A549 (cell line): ENCODE data around the gene EIF4G2. TPM values are rescaled to one million over a fixed set of nuclear protein-coding genes. Genes with fewer than 3 reads are reported as not detected.

ENCODE experiments used
- ATAC-seq, 2 experiments: fragments of 200-7000 bp in 1 of 2; fragments of >200 bp in 1 of 2; cut with Nextera tagmentation in 1 of 2; cut with Tn5 transposase in 1 of 2; 3 replicates each; pipeline versions ENCODE4 v1.8.0 to v1.9.1; 2018 to 2020; ENCODE audit warnings: mild to moderate bottlenecking in 1 of 2, moderate library complexity in 1 of 2
- CTCF ChIA-PET: fragments of 300-600 bp; sonication (Branson Sonifier 250); formaldehyde crosslinking; extraction: SDS; loops from one replicate; lab custom pipeline; 2021; ENCODE audit warnings: antibody characterized with exemption, inconsistent platforms; lab: Yijun Ruan, JAX
- POLR2A ChIA-PET: fragments of 350-600 bp; formaldehyde crosslinking; extraction: SDS; loops from one replicate; lab custom pipeline; 2021; ENCODE audit warnings: antibody characterized with exemption, inconsistent platforms; lab: Yijun Ruan, JAX
- DNase-seq, 2 experiments: peaks; one replicate each; pipeline versions ENCODE4 v3.0.0 to v3.0.0-alpha.2; 2011 to 2016; ENCODE audit warnings: low read depth in 1 of 2, low spot score in 1 of 2
- FAIRE-seq: peaks from 2 replicates; lab custom pipeline; 2011; peaks lifted over from hg19 to GRCh38; lab: Jason Lieb, UNC
- H3K27ac ChIP-seq, 2 experiments: fragments of >200 bp; sonication (Bioruptor Twin); formaldehyde crosslinking; 3 replicates each; pipeline ENCODE4 v1.5.1; 2016 to 2017
- H3K4me1 ChIP-seq: fragments of >200 bp; sonication (Bioruptor Twin); formaldehyde crosslinking; 3 replicates; pipeline ENCODE4 v1.6.1; 2016
- H3K4me2 ChIP-seq: fragments of >200 bp; sonication (Bioruptor Twin); formaldehyde crosslinking; 3 replicates; pipeline ENCODE4 v1.6.1; 2016
- H3K4me3 ChIP-seq: fragments of >200 bp; sonication (Bioruptor Twin); formaldehyde crosslinking; 3 replicates; pipeline ENCODE4 v1.5.1; 2016
- H3K9me3 ChIP-seq: fragments of >200 bp; sonication (Bioruptor Twin); formaldehyde crosslinking; 3 replicates; pipeline ENCODE4 v1.6.1; 2016
- BHLHE40 ChIP-seq: IDR thresholded peaks from 2 replicates; pipeline ENCODE4 v1.6.1; 2012; ENCODE audit warnings: low read depth, low read length, inconsistent platforms
- CBX2 ChIP-seq: fragments of 200-600 bp; sonication (generic); IDR thresholded peaks from 2 replicates; pipeline ENCODE4 v1.6.1; 2016; ENCODE audit warnings: low read depth, mild to moderate bottlenecking, borderline replicate concordance
- CHD2 ChIP-seq: fragments of 150-350 bp; IDR thresholded peaks from 2 replicates; pipeline ENCODE4 v1.6.1; 2014; ENCODE audit warnings: low read length; ENCODE audit not compliant: partially characterized antibody
- CTCF ChIP-seq: fragments of >200 bp; sonication (Bioruptor Twin); formaldehyde crosslinking; IDR thresholded peaks from 3 replicates; pipeline ENCODE4 v1.5.1; 2016
- FOSL2 ChIP-seq, 2 experiments: fragments of 450-650 bp in 1 of 2; fragments of >200 bp in 1 of 2; sonication (Bioruptor Twin) in 1 of 2; formaldehyde crosslinking; IDR thresholded peaks; 2 replicates each; pipeline versions ENCODE4 v1.5.0 to v1.6.1; 2016 to 2020; ENCODE audit warnings: mild to moderate bottlenecking in 1 of 2, moderate library complexity in 1 of 2
- HES2 ChIP-seq: fragments of >200 bp; sonication (Bioruptor Twin); formaldehyde crosslinking; IDR thresholded peaks from 2 replicates; pipeline ENCODE4 v1.6.1; 2016
- HMGXB4 ChIP-seq: fragments of 250-450 bp; sonication (Bioruptor Pico); IDR thresholded peaks from 2 replicates; pipeline ENCODE4 v1.5.0; 2021; ENCODE audit warnings: mild to moderate bottlenecking, moderate library complexity, borderline replicate concordance
- JUNB ChIP-seq: fragments of >200 bp; sonication (Bioruptor Twin); formaldehyde crosslinking; IDR thresholded peaks from 2 replicates; pipeline ENCODE4 v1.6.1; 2016
- NFE2L2 ChIP-seq: fragments of 150-350 bp; conservative IDR thresholded peaks from 2 replicates; pipeline ENCODE4 v1.6.1; 2014; ENCODE audit warnings: low read length
- NPAS2 ChIP-seq: fragments of 250-450 bp; sonication (Bioruptor Pico); IDR thresholded peaks from 2 replicates; pipeline ENCODE4 v1.8.0; 2022; ENCODE audit warnings: mild to moderate bottlenecking, moderate library complexity, borderline replicate concordance
- PBX3 ChIP-seq: IDR thresholded peaks from 2 replicates; pipeline ENCODE4 v1.6.1; 2012
- PHF8 ChIP-seq: fragments of 200-600 bp; sonication (generic); IDR thresholded peaks from 2 replicates; pipeline ENCODE4 v1.6.1; 2016; ENCODE audit warnings: low read depth, mild to moderate bottlenecking, antibody characterized with exemption, moderate library complexity, borderline replicate concordance
- POLR2A ChIP-seq: IDR thresholded peaks from 2 replicates; pipeline ENCODE4 v1.6.1; 2012; ENCODE audit warnings: mild to moderate bottlenecking, low read length
- POLR2AphosphoS2 ChIP-seq: conservative IDR thresholded peaks from 2 replicates; pipeline ENCODE4 v1.6.1; 2012; ENCODE audit warnings: low read length, improper control_type of control experiment, inconsistent platforms
- TP53 ChIP-seq: fragments of 250-450 bp; sonication (Bioruptor Pico); IDR thresholded peaks from 2 replicates; pipeline ENCODE4 v1.5.0; 2021; ENCODE audit warnings: mild to moderate bottlenecking, moderate library complexity
- WGBS: methylation state at CpG from one replicate; pipeline ENCODE4 v1.1.6; 2017; ENCODE audit errors: missing lambda C conversion rate; 5-methylcytosine and 5-hydroxymethylcytosine counted together
- polyA plus RNA-seq, 4 experiments: library from polyadenylated mRNA; depleted of rRNA in 3 of 4; stranded (reverse); fragments of >200 nt; fragmentation: RNase III in 1 of 4; extraction: RNeasy Plus Mini Kit Qiagen cat#74134 plus additional on column Dnase treatment in 1 of 4; gene quantifications; 2 replicates in 3 of 4; 3 replicates in 1 of 4; pipeline ENCODE4 v1.2.3, GENCODE V29; 2011 to 2017
- TF ChIP-seq, protein P1 (sequence below): fragments of 150-350 bp; IDR thresholded peaks from 2 replicates; pipeline ENCODE4 v1.6.1; 2014; ENCODE audit warnings: low read depth, mild to moderate bottlenecking, low read length
- TF ChIP-seq, protein P2 (sequence below): fragments of 200-600 bp; sonication (generic); IDR thresholded peaks from 2 replicates; pipeline ENCODE4 v1.6.1; 2016; ENCODE audit warnings: antibody characterized with exemption, mild to moderate bottlenecking, moderate library complexity

Gene EIF4G2
- polyA plus RNA-seq, 2 of the 4 experiments (the other 2 are of a cell fraction), result 901 to 1,171 TPM

GRCh38 chr11:10784232-10785145 lies 24.2 kb downstream of the EIF4G2 start (continued):
- no peak for TF ChIP-seq CBX2

DNA sequence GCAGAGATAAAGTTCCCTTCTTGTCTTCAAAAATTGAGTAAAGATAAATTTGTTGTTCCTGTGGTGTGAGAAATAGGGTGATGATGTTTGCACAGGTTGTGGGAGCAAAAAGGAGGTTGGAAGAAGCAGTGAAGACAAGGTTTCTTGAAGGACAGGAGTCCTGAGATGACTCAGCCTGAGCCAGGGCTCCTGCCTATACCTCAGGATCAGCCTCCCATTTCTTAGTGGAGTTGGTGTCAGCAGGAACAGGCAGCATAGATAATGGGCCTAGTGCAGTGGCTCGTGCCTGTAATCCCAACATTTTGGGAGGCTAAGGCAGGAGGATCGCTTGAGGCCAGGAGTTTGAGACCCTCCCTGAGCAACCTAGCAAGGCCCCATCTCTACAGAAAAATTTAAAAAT lies 28.7 kb downstream of the EIF4G2 start:
- no peak for DNase-seq
- H3K4me2 ChIP-seq, result no peak overlapping the region
- no peak overlapping the region for H3K4me3 ChIP-seq
- ATAC-seq, result peak in 1 of 2 experiments; percentile 30; a peak in 1 of 6 replicates
- FAIRE-seq, result no peak
- H3K9me3 ChIP-seq, result no peaks in the 10 kb centered on the region
- POLR2A ChIA-PET, result no interaction called here
- H3K4me1 ChIP-seq, result no peaks in the 10 kb centered on the region
- no peak for TF ChIP-seq POLR2A
- TF ChIP-seq PBX3, result no peak
- no peak for TF ChIP-seq BHLHE40
- no peak for TF ChIP-seq CHD2
- TF ChIP-seq, protein P1, sequence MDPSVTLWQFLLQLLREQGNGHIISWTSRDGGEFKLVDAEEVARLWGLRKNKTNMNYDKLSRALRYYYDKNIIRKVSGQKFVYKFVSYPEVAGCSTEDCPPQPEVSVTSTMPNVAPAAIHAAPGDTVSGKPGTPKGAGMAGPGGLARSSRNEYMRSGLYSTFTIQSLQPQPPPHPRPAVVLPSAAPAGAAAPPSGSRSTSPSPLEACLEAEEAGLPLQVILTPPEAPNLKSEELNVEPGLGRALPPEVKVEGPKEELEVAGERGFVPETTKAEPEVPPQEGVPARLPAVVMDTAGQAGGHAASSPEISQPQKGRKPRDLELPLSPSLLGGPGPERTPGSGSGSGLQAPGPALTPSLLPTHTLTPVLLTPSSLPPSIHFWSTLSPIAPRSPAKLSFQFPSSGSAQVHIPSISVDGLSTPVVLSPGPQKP, result no peak
- CTCF ChIA-PET, result interaction anchor here (0.9 to 5.3 kb wide), 4 partner anchors 10 to 1007 kb away, joined by 3 to 42 read pairs (median 12); no protein-coding TSS in a partner anchor
- no peak overlapping the region for H3K27ac ChIP-seq
- 87% methylated on average over 2 of the region's 2 CpGs for WGBS

DNA sequence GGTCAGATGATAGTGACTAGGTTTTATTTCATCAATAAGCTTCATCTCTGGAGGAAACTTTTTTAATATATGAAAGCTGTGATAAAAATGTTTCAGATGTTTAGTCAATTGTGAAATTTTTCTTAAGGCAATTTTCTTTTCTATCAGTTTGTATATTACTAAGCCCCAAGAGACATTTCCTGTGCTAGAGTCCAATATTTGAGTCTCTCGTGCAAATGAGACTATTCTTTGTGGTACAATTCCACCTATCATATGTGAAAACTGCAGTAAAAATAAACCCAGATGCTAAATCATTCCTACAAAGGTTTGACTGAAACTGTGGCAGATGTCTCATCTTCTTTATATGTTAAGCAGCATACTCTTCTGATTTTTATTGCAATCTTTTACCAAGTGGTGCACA lies 29.6 kb downstream of the EIF4G2 start:
- no peaks in the 10 kb centered on the region for H3K4me1 ChIP-seq
- TF ChIP-seq POLR2AphosphoS2 (no peak), JUNB (no peak), CBX2 (no peak), FOSL2 (IDR thresholded peaks at IDR 0.05) (no peak), FOSL2 (CRISPR knock-in tag; IDR thresholded peaks at IDR 0.05) (no peak), HES2 (no peak)
- TF ChIP-seq, all 56 proteins: peak for 0
- no peak overlapping the region for H3K27ac ChIP-seq
- 92% methylated on average over 1 of the region's 1 CpG for WGBS
- FAIRE-seq (no peak), ATAC-seq (no peak), DNase-seq (no peak)
- no peaks in the 10 kb centered on the region for H3K9me3 ChIP-seq
- H3K4me3 ChIP-seq, result no peak overlapping the region
- ChIA-PET POLR2A (no interaction called here), CTCF (interaction anchor here (1.4 kb wide), 1 partner anchor 9 kb away, joined by 5 read pairs; no protein-coding TSS in a partner anchor)
- no peak overlapping the region for H3K4me2 ChIP-seq

DNA sequence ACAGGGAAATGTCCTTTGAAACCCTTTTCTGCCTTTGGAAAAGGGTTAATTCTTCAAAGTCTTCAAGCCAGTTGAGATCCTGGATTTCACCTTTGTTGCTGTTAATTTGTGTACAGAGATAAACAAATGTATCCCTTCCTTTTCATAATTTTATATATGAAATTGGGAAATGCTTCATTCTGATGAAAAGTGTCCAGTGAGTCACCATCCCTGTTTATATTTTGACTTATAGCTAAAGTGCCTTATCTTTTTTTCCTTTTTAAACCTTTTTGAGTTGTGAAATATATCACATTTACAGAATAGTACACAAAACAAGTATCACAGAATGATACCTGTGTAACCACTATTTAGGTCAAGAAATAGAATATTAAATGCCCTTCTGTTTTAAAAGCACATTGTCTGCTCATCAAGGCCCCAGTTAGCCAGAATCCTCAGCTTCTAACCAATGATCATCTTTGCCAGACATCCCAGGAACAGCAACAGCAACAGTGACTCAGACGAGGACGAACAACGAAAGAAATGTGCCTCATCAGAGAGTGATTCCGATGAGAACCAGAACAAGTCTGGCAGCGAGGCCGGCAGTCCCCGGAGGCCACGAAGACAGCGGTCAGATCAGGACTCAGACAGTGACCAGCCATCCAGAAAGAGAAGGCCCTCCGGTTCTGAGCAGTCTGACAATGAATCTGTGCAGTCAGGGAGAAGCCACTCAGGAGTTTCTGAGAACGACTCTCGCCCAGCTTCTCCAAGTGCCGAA lies 30.3 kb downstream of the EIF4G2 start:
- WGBS, result 89% methylated on average over 13 of the region's 13 CpGs
- POLR2A ChIA-PET, result no interaction called here
- TF ChIP-seq, protein P2, sequence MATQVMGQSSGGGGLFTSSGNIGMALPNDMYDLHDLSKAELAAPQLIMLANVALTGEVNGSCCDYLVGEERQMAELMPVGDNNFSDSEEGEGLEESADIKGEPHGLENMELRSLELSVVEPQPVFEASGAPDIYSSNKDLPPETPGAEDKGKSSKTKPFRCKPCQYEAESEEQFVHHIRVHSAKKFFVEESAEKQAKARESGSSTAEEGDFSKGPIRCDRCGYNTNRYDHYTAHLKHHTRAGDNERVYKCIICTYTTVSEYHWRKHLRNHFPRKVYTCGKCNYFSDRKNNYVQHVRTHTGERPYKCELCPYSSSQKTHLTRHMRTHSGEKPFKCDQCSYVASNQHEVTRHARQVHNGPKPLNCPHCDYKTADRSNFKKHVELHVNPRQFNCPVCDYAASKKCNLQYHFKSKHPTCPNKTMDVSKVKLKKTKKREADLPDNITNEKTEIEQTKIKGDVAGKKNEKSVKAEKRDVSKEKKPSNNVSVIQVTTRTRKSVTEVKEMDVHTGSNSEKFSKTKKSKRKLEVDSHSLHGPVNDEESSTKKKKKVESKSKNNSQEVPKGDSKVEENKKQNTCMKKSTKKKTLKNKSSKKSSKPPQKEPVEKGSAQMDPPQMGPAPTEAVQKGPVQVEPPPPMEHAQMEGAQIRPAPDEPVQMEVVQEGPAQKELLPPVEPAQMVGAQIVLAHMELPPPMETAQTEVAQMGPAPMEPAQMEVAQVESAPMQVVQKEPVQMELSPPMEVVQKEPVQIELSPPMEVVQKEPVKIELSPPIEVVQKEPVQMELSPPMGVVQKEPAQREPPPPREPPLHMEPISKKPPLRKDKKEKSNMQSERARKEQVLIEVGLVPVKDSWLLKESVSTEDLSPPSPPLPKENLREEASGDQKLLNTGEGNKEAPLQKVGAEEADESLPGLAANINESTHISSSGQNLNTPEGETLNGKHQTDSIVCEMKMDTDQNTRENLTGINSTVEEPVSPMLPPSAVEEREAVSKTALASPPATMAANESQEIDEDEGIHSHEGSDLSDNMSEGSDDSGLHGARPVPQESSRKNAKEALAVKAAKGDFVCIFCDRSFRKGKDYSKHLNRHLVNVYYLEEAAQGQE, result no peak
- TF ChIP-seq NFE2L2 (no peak), CBX2 (no peak), PHF8 (no peak), HMGXB4 (no peak), NPAS2 (CRISPR knock-in tag) (no peak), TP53 (CRISPR knock-in tag) (no peak), CTCF (no peak)

More for the DNA sequence above, 30.3 kb downstream of the EIF4G2 start:
- Histone ChIP-seq H3K9me3 (no peaks in the 10 kb centered on the region), H3K4me3 (no peak overlapping the region), H3K4me2 (no peak overlapping the region), H3K4me1 (no peaks in the 10 kb centered on the region), H3K27ac (no peak overlapping the region)
- CTCF ChIA-PET, result interaction anchor here (0.6 to 1.4 kb wide), 2 partner anchors 8 to 245 kb away, joined by 3 to 5 read pairs; no protein-coding TSS in a partner anchor
- FAIRE-seq (no peak), ATAC-seq (no peak), DNase-seq (no peak)
